Suppressor macrophage (primary cell): ENCODE data around the gene CXorf65.

Experiments
- DNase-seq, 4 experiments: peaks; one replicate each; pipeline ENCODE4 v3.0.0-alpha.2; 2020 to 2022

The CXorf65 gene

DNA sequence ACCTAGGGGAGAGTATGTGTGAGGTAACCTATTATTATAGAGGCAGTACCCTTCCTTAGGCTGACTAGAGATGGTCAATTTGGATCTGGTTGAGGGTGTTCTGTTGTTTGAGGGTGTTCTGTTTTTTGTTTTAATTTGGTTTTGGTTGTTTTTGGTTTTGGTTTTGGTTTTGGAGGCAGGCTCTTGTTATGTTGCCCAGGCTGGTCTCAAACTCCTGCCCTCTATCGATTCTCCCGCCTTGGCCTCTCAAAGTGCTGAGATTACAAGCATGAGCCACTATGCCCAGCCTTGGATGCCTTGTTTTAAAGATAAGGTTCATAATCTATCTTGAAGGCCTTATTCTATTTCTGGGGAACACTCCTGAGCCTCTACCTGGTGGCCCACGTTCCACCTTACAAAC, 912 bp downstream of the CXorf65 start:
- DNase-seq: no peak

DNA sequence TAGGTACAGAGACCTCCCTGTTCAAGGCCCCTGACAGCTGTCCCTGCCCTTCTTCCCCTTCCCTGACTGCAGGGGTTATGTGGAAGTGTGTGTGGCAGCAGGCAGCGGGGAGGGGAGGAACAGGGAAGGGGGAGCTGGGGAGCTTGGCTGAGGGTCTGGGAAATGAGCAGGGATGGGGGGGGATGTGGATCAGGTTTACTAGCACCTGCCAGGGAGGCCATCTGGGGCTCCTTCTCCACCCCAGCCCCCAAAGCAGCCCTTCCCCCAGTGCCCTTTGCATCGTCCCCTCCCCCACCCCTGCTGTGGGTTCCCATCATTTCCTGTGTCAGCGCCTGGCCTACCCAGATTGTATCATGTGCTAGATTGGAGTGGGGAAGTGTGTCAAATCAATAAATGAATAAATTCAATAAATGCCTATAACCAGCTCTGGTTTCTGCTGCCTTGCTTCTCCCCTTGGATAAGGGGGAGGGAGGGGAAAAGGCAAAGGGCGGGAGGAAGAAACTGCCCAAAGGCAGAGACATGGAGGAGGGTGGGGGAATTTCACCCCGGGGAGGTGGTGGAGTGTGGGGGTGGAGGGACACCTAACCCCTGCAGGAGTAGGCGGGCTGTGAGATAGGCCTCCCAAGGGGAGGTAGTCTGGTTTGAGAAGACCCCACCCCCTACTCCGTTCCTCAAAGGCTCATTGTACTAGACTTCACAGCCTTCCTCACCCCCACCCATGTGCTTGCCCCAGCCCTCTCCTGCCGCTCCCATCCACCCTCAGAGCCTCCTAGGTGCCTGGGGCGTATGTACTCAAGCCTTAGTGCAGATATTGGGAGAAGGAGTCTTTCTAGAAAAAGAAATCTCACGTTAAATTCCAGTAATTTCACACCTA, 3.2 kb downstream of the CXorf65 start:
- DNase-seq: peak in 3 of 4 experiments; percentile 34 to 65 (median 52)

DNA sequence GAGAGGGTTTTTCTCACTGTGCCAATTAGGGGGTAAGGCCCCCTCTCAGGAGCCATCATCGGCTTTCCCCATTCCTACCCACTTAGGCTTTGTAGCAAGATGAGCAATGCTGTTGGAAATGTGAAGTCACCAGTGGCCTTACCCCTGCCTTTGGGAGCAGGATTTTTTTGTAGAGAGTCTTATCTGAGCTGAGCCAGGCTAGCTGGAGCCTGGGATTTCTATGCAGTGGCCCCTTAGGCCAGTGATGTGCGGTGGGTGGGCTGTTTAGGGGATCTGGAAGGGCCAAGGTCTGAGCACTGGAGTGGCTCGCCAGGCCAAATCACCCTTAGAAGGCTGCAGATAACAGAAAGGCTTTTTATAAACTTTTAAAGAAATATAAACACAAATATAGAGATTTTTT, 4.2 kb downstream of the CXorf65 start:
- no peak for DNase-seq

DNA sequence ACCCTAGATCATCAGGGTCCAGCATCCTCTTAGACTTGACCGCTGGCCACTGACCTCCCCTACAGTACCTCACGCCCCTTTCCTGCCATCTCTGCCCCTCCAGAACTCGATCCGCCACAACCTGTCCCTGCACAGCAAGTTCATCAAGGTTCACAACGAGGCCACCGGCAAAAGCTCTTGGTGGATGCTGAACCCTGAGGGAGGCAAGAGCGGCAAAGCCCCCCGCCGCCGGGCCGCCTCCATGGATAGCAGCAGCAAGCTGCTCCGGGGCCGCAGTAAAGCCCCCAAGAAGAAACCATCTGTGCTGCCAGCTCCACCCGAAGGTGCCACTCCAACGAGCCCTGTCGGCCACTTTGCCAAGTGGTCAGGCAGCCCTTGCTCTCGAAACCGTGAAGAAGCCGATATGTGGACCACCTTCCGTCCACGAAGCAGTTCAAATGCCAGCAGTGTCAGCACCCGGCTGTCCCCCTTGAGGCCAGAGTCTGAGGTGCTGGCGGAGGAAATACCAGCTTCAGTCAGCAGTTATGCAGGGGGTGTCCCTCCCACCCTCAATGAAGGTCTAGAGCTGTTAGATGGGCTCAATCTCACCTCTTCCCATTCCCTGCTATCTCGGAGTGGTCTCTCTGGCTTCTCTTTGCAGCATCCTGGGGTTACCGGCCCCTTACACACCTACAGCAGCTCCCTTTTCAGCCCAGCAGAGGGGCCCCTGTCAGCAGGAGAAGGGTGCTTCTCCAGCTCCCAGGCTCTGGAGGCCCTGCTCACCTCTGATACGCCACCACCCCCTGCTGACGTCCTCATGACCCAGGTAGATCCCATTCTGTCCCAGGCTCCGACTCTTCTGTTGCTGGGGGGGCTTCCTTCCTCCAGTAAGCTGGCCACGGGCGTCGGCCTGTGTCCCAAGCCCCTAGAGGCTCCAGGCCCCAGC, 5.7 kb downstream of the CXorf65 start:
- no peak for DNase-seq

DNA sequence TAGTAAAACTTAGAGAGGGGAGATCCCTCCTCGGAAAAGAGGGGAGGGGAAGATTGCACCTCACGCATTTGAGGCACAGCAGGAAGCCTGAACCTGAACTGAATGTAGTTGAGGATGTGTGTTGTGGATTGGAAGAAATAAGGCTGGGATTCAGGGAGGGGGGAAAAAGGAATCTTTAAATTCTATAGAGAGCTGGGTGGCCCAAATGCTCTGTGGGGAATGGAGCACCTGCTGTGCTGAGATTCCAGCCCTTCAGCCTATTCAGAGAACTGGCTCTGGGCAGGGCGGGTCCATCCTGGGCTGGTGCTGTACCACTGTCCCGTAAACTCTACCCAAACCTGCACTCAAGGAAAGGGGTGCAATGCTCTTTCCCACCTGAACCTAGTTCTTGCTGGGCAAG, 6.8 kb downstream of the CXorf65 start:
- no peak for DNase-seq

DNA sequence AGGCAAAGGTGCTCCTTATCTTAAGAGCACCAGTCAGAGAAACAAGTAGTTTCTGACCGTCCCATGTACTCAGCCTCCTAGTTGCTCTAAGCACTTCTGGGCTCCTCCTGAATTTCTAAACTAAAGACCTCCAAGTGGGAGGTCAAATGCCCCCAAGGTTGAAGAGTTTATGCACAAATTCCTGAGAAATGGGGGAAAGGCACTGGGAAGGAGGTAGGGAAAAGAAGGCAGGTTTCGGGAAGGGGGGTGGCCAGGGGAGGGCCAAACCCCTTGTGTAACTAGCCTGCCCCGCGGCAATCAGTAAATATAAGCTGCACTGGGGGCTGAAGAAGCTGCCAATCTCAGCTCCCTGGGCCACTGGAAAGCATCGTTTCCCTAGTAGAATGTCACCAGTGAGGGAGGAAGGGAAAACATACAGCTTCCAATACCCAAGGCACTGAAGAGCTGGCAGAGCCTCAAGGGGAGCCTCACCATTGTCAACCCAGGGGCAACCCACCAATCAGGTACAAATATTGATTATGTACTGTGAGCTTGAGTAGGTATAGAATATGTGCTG, 7.5 kb downstream of the CXorf65 start:
- DNase-seq: no peak

DNA sequence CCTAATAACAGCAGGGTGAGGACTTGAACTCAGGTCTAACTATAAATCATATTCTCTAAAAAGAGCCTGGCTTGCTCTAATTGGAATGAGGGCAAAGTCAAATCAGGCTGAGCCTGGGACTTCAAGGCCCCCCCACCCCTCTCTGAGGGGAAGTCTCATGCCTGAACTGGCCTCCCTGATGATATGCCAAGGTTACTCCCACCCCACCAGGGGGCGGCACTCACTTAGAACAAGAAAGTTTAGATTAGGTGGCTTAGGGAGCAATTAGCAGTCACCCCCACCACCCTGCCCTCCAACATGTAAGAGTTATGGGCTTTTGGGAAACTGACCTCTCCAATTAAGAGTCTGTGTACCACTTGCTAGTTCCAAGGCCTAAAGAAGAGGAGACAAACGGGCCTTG, 8.2 kb downstream of the CXorf65 start:
- DNase-seq: peak; percentile 64 to 82 (median 78)

DNA sequence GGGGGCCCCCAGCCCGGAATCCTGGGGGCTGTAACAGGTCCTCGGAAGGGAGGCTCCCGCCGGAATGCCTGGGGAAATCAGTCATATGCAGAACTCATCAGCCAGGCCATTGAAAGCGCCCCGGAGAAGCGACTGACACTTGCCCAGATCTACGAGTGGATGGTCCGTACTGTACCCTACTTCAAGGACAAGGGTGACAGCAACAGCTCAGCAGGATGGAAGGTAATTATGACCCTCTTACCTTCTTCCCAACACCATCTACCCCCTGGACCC, 9.8 kb downstream of the CXorf65 start:
- no peak for DNase-seq

DNA sequence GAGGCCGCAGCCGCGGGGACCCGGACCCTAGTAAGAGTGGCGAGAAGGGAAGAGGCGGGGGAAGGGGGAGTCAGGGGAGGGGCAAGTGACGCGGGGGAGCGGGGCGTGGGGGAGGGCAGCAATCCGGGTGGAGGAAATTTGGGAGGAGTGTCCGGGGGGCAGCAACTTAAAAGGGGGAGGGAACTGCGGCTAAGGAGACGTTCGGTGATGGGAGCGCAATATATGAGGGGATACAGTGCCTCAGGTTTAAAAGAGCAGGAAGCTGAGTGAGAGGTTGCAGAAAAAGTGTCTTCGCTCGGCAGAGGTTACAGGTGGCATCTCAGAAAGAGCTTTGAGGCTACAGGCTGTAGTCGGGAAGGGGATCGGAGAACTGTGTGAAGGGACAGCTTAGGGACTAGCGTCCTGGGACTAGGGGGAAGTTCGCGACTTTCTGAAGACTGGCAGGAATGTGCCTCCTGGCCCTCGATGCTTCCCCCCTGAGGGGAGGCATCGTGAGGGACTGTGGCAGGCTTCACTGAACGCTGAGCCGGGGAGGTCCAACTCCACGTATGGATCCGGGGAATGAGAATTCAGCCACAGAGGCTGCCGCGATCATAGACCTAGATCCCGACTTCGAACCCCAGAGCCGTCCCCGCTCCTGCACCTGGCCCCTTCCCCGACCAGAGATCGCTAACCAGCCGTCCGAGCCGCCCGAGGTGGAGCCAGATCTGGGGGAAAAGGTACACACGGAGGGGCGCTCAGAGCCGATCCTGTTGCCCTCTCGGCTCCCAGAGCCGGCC, 10.4 kb downstream of the CXorf65 start:
- DNase-seq: peak in 2 of 4 experiments; percentile 38 to 61

DNA sequence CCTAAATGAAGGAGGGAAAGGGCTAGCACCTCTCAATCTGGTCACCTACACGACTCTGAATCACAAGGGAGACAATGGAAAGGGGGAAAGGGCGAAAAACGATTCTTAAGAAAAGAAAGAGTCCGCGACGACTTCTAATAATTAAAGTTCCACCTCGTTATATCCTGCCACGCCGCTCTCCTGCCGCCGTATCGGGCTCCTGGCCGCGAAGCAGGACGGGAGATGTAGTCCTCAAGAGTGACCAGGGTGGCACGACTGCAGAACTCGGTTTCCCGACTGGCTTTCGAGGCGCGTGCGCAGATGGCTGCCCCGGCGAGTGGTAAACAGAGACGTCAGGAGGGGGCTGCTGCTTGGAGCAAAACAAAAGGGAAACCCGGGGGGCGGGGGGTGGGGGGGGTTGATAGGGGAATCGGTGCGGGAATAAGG, 11.0 kb downstream of the CXorf65 start, which contains the start of gene FOXO4:
TSS of gene FOXO4 (plus strand) at position 297 of the 426 bp plus-strand sequence. CDS start 678 bp downstream, outside the sequence.
- peak; percentile 84 to 93 (median 91) for DNase-seq

DNA sequence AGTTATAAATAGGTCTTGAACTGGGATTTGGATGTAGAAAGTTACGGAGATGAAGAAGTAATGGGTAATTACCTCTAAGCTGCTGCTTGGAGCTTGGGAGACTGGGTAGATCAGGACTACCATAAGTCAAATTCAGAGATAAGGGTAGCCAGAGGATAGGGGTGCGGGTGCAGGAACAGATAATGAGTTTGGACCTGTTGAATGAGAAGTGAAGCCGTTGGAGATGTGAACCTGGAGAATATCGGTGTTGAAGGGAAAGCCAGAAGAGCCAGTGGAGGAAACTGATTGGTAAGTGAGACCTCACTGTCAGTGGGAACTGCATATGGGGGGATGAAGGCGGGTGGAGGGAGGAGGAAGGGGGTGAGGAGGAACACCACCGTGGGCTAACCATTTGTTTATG, 11.5 kb downstream of the CXorf65 start:
- no peak for DNase-seq

DNA sequence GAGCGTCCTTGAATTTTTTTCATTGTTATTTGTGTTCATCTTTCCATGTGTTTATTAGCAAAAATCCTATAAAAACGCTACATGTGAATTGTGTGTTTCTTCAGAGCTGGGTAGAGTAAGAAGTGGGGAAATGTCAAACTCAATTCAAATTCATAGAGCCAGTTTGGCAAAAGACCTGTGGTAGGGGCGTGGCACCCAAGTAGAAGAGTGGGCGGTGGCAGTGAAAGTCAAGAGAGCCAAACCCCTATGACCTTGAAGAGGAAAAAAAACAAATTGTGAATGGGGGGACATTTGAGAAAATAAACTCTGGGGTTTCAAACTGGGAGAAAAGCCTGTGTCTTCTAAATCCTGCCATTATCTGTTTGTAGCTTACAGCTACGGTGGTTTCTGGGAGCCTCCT, 15.3 kb downstream of the CXorf65 start:
- DNase-seq: no peak

DNA sequence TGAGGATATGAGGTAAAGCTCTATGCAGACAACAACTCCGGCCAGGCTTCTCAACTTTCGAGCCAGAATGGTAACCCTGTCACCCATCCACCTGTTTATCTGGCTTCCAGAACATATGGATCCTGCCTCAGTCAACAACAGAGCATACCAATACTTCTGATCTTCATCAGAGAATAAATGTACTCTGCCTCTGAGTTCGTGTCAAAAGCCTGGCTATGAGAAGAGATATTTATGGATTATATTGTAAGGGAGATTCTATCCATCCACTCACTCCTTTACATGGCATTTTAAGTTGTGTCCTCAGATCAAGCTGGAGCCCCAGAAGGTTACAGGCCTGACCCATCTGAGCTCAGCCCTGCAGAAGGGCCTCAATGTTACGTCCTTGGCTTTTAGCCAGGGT, 20.6 kb downstream of the CXorf65 start:
- no peak for DNase-seq

DNA sequence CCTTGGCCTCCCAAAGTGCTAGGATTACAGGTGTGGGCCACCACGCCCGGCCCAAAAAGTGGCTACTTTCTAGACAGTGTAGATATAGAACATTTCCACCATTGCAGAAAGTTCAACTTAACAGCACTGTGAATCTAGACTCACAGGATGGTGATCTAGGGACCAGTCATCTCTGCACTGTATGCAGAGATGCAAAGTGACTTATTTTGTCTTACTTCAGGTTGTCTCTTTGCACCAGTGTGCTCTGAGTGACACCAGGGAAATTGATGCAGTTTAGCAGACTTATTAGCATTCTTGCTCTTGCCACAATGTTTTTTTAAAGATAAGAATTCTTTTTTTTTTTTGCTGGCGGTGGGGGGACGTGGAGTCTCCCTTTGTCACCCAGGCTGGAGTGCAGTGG, 23.7 kb downstream of the CXorf65 start:
- DNase-seq: no peak

DNA sequence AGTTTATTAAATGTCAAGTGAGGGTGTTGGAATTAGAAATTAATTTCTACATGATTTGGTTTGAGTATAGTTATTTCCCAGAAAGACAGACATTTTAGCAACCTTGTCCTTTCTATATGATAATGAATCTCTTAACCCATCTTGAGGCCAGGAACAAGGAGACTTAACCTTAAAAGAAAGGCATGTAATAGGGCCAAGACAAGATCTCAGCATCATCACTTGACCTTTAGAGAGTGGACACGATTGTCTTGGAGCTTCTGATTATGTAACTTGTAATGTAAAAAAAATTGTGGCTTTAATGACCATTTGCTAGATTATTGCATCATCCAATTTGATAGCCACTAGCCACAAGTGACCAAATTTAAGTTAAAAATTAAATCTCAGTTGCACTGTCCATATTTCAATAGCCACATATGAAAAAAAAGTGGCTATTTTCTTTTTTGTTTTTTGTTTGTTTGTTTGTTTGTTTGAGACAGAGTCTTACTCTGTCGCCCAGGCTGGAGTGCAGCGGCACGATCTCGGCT, 24.4 kb downstream of the CXorf65 start:
- DNase-seq: no peak

DNA sequence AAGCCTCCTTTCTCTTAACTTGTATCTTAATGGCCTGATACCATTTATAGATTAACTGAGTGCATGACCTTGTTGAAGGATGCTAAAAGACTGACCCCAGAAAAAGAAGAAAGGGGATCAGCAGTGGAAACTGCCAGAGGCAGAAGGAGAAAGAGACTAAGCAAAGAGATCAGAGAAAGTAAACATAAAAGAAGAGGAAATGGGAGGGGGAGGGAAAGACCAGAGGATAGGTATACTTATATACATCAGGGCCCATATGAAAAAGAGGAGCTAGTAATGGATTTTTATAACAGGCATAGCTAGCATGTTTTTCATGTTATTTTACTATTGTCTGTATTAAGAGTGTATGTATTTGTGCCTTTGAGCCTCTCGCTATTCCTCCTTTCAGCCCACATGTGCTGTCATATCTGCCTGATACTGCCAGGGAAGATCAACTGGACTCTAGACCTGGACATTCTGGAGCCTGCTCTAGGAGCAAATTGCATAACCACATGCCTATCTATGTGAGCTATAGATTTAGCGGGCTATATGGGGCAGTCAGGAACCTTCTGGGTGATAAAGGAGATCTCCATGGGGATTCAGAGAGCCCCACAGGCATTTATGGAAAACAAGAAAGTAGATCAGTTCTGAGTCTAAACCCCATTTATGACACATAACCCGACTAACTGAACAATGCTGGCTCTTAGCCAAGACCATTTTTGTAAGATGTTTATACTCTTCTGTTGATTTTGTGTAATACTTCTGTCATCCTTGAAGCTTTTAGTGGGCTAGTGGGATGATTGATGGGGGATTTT, 25.0 kb downstream of the CXorf65 start:
- DNase-seq: no peak

DNA sequence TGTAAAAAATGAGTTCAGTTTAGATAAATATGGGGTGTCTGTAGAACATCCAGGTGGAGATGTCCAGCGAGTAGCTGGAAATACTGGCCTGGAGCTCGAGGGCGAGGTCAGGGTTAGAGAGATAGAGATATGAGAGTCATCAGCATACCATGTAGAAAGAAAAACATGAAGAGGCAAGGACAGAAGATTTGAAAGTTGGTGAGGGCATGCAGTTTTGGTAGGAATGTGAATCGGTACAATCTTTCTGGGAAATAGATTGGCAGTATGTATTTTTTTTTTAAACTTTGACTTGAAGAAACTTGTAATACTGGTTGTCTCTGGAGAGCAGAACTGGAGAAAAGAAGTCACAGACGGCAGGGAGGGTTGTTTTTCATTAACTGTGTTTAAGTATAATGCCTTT, 36.0 kb downstream of the CXorf65 start:
- DNase-seq: no peak

DNA sequence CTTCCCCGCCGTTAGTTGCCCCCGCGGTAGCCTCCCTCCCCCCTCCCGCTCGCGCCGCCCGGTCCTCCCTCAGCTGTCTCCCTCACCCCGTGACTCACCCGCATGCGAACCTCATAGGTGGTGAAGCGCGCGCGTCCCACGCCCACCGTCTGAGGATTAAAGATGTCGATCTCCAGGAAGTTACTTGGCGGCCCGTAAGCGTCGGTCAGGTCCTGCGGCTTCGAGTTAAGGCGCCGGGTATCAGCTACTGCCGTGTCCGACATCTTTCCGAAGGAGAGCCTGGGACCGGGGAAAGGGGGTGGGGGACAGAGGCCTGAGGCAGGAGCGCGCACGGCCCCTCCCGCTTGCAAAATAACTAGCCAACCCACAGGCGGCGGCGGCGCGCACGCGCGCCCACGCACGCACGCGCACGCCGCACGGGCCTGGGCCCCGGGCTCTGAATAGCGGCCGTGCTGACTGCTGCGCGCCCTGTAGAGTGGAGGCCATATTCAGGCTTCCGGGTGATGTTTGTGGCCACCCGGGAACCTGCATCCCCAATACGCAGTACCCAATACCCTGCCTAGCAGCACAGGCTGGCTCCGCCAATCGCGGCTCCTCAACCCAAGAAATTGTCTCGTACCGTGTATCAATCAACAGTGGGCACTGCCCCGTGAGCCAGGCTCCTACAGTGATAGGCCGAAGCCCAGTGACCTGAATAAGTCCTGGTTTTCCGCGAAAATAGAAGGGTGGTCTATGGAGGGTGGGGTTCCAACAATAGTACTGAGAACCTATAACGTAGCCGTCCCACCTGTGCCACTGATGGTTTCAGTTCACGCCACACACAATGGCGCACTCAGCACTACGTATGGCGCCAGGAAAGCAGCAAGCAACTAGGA, 38.3 kb downstream of the CXorf65 start, which contains the start of gene SNX12:
TSS of gene SNX12 (minus strand) at position 291 of the 875 bp plus-strand sequence. CDS start at position 263, 28 bp downstream.
- DNase-seq: peak; percentile 93 to 95 (median 94)

DNA sequence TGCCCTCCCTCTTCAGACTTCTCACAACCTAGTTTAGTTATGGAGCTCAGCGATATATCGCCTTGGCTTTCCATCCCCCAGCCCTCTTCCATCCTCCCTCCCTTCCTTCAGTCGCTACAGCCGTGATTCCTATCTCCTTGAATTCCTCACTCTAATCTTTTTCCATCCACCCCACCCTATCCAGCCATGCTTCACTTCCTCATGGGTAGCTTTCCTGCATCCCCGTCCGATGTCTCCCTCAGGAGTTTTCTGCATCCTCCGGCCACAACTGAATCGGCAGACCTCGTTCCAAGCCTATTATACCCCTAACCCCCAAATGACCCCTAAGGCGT, 38.9 kb downstream of the CXorf65 start:
- no peak for DNase-seq

DNA sequence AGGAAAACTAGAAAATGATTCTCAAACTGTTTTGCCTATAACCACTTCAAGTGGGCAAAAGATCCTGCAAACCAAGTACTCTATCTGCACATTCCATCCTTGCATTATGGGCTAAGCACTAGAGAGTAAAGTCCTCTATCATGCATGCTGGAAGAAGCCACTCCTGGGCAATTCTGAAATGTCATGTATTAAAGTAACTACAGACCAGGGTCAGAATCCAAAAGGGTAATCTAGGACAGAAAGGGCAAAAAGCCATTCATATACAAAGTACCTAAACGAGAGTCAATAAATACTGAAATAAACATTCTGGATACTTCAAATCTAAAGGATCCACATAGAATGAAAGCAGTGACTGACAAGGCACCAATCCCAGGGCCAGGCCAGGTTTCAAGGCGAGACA, 39.5 kb downstream of the CXorf65 start:
- DNase-seq: no peak
